GM23248 (cell line): ENCODE data around the gene B4GALNT1. TPM values are rescaled to one million over a fixed set of nuclear protein-coding genes. Genes with fewer than 3 reads are reported as not detected.
"Not testable (repeated sequence)": the region's sequence is repeated elsewhere in the genome, so short reads cannot be mapped to it uniquely, and the experiment has no call there.

Experiments
- DNase-seq: peaks from one replicate; pipeline ENCODE4 v3.0.0-alpha.2; 2015
- H2AFZ ChIP-seq: fragments of 200-600 bp; sonication (generic); 2 replicates; pipeline ENCODE4 v1.6.1; 2016; ENCODE audit warnings: antibody characterized with exemption
- H3F3A ChIP-seq: fragments of 200-600 bp; sonication (generic); 2 replicates; pipeline ENCODE4 v1.6.1; 2016; ENCODE audit warnings: mild to moderate bottlenecking, antibody characterized with exemption, mixed run types; ENCODE audit not compliant: insufficient read depth
- H3K27ac ChIP-seq: fragments of 200-600 bp; sonication (generic); 2 replicates; pipeline ENCODE4 v1.5.1; 2016; ENCODE audit warnings: mild to moderate bottlenecking
- H3K27me3 ChIP-seq: fragments of 200-600 bp; sonication (generic); replicated peaks from 2 replicates; pipeline ENCODE4 v1.6.1; 2016; ENCODE audit warnings: mild to moderate bottlenecking; ENCODE audit not compliant: insufficient read depth
- H3K36me3 ChIP-seq: fragments of 200-600 bp; sonication (generic); 2 replicates; pipeline ENCODE4 v1.6.1; 2016; ENCODE audit warnings: low read depth, mild to moderate bottlenecking
- H3K4me1 ChIP-seq: fragments of 200-600 bp; sonication (generic); 2 replicates; pipeline ENCODE4 v1.6.1; 2016; ENCODE audit warnings: mild to moderate bottlenecking; ENCODE audit not compliant: insufficient read depth
- H3K4me2 ChIP-seq: fragments of 200-600 bp; sonication (generic); one replicate; pipeline ENCODE4 v1.6.1; 2016; ENCODE audit warnings: mild to moderate bottlenecking; ENCODE audit not compliant: unreplicated experiment
- H3K4me3 ChIP-seq: fragments of 200-600 bp; sonication (generic); 2 replicates; pipeline ENCODE4 v1.5.1; 2016; ENCODE audit warnings: mild to moderate bottlenecking
- H3K79me2 ChIP-seq: fragments of 200-600 bp; sonication (generic); 2 replicates; pipeline ENCODE4 v1.6.1; 2016; ENCODE audit warnings: mild to moderate bottlenecking; ENCODE audit not compliant: insufficient read depth
- H3K9ac ChIP-seq: fragments of 200-600 bp; sonication (generic); 2 replicates; pipeline ENCODE4 v1.6.1; 2016; ENCODE audit warnings: mild to moderate bottlenecking
- H3K9me2 ChIP-seq: fragments of 200-600 bp; sonication (generic); 2 replicates; pipeline ENCODE4 v1.6.1; 2016; ENCODE audit warnings: mixed run types, mild to moderate bottlenecking, moderate library complexity; ENCODE audit not compliant: insufficient read depth
- H3K9me3 ChIP-seq: fragments of 200-600 bp; sonication (generic); one replicate; pipeline ENCODE4 v1.6.1; 2017; ENCODE audit warnings: low read depth
- H4K20me1 ChIP-seq: fragments of 200-600 bp; sonication (generic); 2 replicates; pipeline ENCODE4 v1.6.0; 2016; ENCODE audit not compliant: insufficient read depth
- EZH2 ChIP-seq: fragments of 200-600 bp; sonication (generic); IDR thresholded peaks from 2 replicates; pipeline ENCODE4 v1.6.1; 2018; ENCODE audit warnings: antibody characterized with exemption, mild to moderate bottlenecking; ENCODE audit not compliant: insufficient read depth, poor library complexity, severe bottlenecking
- EZH2phosphoT487 ChIP-seq: fragments of 200-600 bp; sonication (generic); IDR thresholded peaks from 2 replicates; pipeline ENCODE4 v1.6.1; 2018; ENCODE audit warnings: antibody characterized with exemption, moderate library complexity, mild to moderate bottlenecking, low read depth; ENCODE audit not compliant: insufficient read depth
- WGBS, 2 experiments: methylation state at CpG; one replicate each; pipeline ENCODE4 v1.1.6; 2015 to 2017; ENCODE audit warnings: low lambda C conversion rate in 2 of 2, low coverage in 1 of 2; ENCODE audit errors: missing lambda C conversion rate in 2 of 2; 5-methylcytosine and 5-hydroxymethylcytosine counted together
- in situ Hi-C: fragments of 300-500 bp; cut with MboI; formaldehyde crosslinking; loops from 2 replicates; pipeline ENCODE4 v1.15.0; 2020
- polyA plus RNA-seq: library from polyadenylated mRNA; unstranded; fragments of >200 nt; fragmentation: Nextera tagmentation; extraction: Ambion mirVana; gene quantifications from 2 replicates; pipeline ENCODE4 v1.2.1, GENCODE V29; 2016
- total RNA-seq: library from RNA; depleted of rRNA; stranded (reverse); fragments of >200 nt; shearing (Covaris generic); gene quantifications from 2 replicates; pipeline ENCODE4 v1.2.3, GENCODE V29; 2014

Gene B4GALNT1
- total and polyA plus RNA-seq, 2 experiments from 2014 or later, result 5.4 to 8.6 TPM

DNA sequence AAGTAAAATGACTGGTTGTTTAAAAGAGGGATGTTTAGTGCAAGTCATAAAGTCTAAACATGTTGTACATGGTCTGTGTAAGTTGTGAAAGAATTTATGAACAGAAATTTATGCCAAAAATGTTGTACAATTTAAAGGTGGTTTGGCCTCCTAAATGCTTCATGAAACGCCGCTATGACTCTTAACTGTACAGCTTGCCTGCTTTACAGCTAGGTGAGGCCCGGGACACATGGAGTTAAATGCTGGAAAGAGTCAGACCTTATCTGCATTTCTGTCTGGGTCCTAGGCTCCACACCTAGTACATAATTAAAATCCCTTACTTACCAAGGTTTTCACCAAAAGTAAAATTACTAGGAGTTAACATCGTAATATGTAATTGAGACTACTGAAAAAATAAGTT, 28.4 kb upstream of the B4GALNT1 start:
- WGBS, 2 experiments, result 39 to 46% methylated on average over 4 of the region's 4 CpGs
- no peak overlapping the region for H3K4me3 ChIP-seq

DNA sequence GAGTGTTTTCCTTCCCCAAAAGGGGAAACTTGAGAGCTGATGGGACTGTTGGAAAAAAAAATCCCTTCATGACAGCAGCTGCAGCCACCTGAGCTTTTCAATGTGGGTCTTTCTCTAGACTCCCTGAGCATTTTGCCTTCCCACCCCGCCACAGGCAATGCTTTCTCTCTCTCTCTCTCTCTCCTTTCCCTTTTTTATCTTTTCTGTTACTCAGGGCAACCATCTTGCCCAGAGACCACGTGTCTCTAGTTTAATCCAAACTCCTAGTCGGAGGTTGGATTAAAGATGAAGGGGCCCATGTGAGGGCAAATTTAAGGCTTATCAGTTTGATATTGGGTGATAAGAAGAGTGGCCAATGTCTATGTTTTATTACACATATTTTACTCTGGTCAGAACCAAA, 25.9 kb upstream of the B4GALNT1 start:
- Histone ChIP-seq H3K9me2 (no peaks in the 10 kb centered on the region), H3K4me1 (no peaks in the 10 kb centered on the region), H3K27me3 (peaks cover 14% of the 10 kb centered on the region; the same call in 1 of the 2 replicates), H3K79me2 (no peaks in the 10 kb centered on the region), H3K9ac (no peak overlapping the region), H3K4me2 (no peak overlapping the region), H3F3A (no peaks in the 10 kb centered on the region), H2AFZ (no peak overlapping the region), H3K27ac (no peak overlapping the region), H3K36me3 (no peaks in the 10 kb centered on the region), H4K20me1 (no peaks in the 10 kb centered on the region), H3K4me3 (no peak overlapping the region), H3K9me3 (no peaks in the 10 kb centered on the region)
- DNase-seq, result no peak
- WGBS, 2 experiments, result 36 to 44% methylated on average over 3 of the region's 3 CpGs
- in situ Hi-C loops, result no loop called here
- TF ChIP-seq EZH2 (no peak), EZH2phosphoT487 (no peak)

More for the DNA sequence above, 28.4 kb upstream of the B4GALNT1 start:
- Histone ChIP-seq H3K27ac (no peak overlapping the region), H3K36me3 (no peaks in the 10 kb centered on the region), H3F3A (no peaks in the 10 kb centered on the region), H3K79me2 (no peaks in the 10 kb centered on the region), H3K4me2 (no peak overlapping the region), H3K9ac (no peak overlapping the region), H3K9me2 (no peaks in the 10 kb centered on the region), H2AFZ (no peak overlapping the region), H4K20me1 (no peaks in the 10 kb centered on the region), H3K27me3 (peaks cover 12% of the 10 kb centered on the region; the same call in 1 of the 2 replicates), H3K9me3 (no peaks in the 10 kb centered on the region), H3K4me1 (no peaks in the 10 kb centered on the region)
- in situ Hi-C loops, result no loop called here
- no peak for TF ChIP-seq EZH2phosphoT487
- no peak for TF ChIP-seq EZH2
- no peak for DNase-seq

DNA sequence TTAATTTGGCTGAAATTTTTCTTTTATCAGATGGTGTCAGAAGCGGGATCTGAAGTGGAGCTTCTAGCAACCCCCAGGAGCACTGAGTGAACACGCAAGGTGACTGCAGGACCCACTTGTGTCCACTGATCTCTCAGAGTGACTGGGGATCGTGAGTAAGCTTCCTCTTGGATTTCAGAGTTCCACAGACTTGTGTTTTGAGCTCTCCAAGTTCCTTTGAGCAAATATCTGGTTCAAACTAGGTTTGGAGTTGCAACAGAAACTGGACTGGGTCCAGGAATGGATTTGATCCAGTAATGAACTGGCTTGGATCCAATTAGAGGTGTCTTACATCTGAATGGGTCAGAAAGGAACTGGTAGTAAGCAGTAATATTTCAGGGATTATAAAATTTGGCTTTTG, 24.7 kb upstream of the B4GALNT1 start:
- no peak overlapping the region for H3K27ac ChIP-seq
- H3K4me1 ChIP-seq, result no peaks in the 10 kb centered on the region
- in situ Hi-C loops, result no loop called here
- no peaks in the 10 kb centered on the region for H4K20me1 ChIP-seq
- no peaks in the 10 kb centered on the region for H3K79me2 ChIP-seq
- no peak for TF ChIP-seq EZH2
- no peak for TF ChIP-seq EZH2phosphoT487
- no peaks in the 10 kb centered on the region for H3K36me3 ChIP-seq
- DNase-seq, result peak; percentile 35
- peaks cover 14% of the 10 kb centered on the region; the same call in 1 of the 2 replicates for H3K27me3 ChIP-seq
- H3F3A ChIP-seq, result no peaks in the 10 kb centered on the region
- H3K9me2 ChIP-seq, result no peaks in the 10 kb centered on the region
- H3K9me3 ChIP-seq, result no peaks in the 10 kb centered on the region
- H3K4me2 ChIP-seq, result no peak overlapping the region
- H3K9ac ChIP-seq, result no peak overlapping the region
- H2AFZ ChIP-seq, result no peak overlapping the region
- WGBS, 2 experiments, result 22 to 29% methylated on average over 3 of the region's 3 CpGs
- no peak overlapping the region for H3K4me3 ChIP-seq

DNA sequence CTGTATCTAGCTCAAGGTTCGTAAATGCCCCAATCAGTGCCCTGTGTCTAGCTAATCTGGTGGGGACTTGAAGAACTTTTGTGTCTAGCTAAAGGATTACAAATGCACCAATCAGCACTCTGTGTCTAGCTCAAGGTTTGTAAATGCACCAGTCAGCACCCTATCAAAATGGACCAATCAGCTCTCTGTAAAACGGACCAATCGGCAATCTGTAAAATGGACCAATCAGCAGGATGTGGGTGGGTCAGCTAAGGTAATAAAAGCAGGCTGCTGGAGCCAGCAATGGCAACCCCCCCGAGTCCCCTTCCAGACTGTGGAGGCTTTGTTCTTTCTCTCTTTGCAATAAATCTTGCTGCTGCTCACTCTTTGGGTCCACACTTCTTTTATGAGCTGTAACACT, 23.4 kb upstream of the B4GALNT1 start:
- H3K27me3 ChIP-seq, result peaks cover 14% of the 10 kb centered on the region; the same call in 1 of the 2 replicates
- H3K27ac ChIP-seq, DNase-seq, in situ Hi-C loops, H3K9ac ChIP-seq, H3F3A ChIP-seq, H3K4me1 ChIP-seq, H2AFZ ChIP-seq, H3K9me3 ChIP-seq, H3K79me2 ChIP-seq, H3K36me3 ChIP-seq, H3K4me2 ChIP-seq, H3K9me2 ChIP-seq, H3K4me3 ChIP-seq, H4K20me1 ChIP-seq: not testable (repeated sequence)
- WGBS, 2 experiments, result 55 to 66% methylated on average over 4 of the region's 4 CpGs
